ENCODE results near the gene SLC15A1. TPM values are rescaled to one million over a fixed set of nuclear protein-coding genes. Genes with fewer than 3 reads are reported as not detected.

The SLC15A1 gene
- total RNA-seq, 1 experiment from 2014 or later = 1.9 TPM

GRCh38 chr13:98668155-98668554 lies 84.3 kb downstream of the SLC15A1 start:
- Histone ChIP-seq H2BK12ac (ENCODE audit: insufficient read length, low read depth, low read length) (no peak overlapping the region), H4K20me1 (ENCODE audit: control insufficient read depth, insufficient read depth, insufficient read length) (no peaks in the 10 kb centered on the region), H3K23me2 (ENCODE audit: insufficient read length, low read depth, low read length, poor library complexity, severe bottlenecking) (no peaks in the 10 kb centered on the region), H3K27me3 (ENCODE audit: insufficient read depth, low read length) (no peaks in the 10 kb centered on the region), H3K4me2 (ENCODE audit: insufficient read depth, insufficient read length, low read length) (no peak overlapping the region), H3K79me1 (ENCODE audit: insufficient read depth, low read depth, low read length, poor library complexity, severe bottlenecking) (no peaks in the 10 kb centered on the region), H2AK5ac (ENCODE audit: insufficient read length, low read length) (no peak overlapping the region), H3K27ac (ENCODE audit: insufficient read length, low read depth, low read length) (no peak overlapping the region), H3K9ac (ENCODE audit: extremely low read depth, insufficient read length, low read length) (no peak overlapping the region), H3K4me1 (ENCODE audit: insufficient read depth, low read length) (no peaks in the 10 kb centered on the region), H2AFZ (ENCODE audit: low read length) (no peak overlapping the region), H3K9me3 (ENCODE audit: control insufficient read depth, low read depth, low read length) (no peaks in the 10 kb centered on the region), H3K14ac (ENCODE audit: insufficient read depth, low read length) (no peak overlapping the region), H3T11ph (ENCODE audit: low read length) (no peak overlapping the region), H2BK120ac (ENCODE audit: low read depth, low read length, poor library complexity, severe bottlenecking) (no peak overlapping the region), H3K79me2 (ENCODE audit: insufficient read depth, low read length) (no peaks in the 10 kb centered on the region), H4K8ac (replicated peaks; ENCODE audit: insufficient read length, low read depth, low read length) (no peak overlapping the region), H3K4ac (ENCODE audit: low read depth, low read length) (no peak overlapping the region), H2BK20ac (ENCODE audit: low read depth, low read length, poor library complexity, severe bottlenecking) (no peak overlapping the region), H2BK15ac (ENCODE audit: low read depth, low read length) (no peak overlapping the region), H3K56ac (ENCODE audit: insufficient read length, low read depth, low read length) (no peak overlapping the region), H3K18ac (ENCODE audit: insufficient read length, low read depth, low read length) (no peak overlapping the region), H2BK5ac (ENCODE audit: insufficient read length, low read length) (no peak overlapping the region), H4K91ac (ENCODE audit: insufficient read length, low read depth, low read length) (no peak overlapping the region), H4K5ac (ENCODE audit: insufficient read length, low read depth, low read length) (no peak overlapping the region), H3K23ac (ENCODE audit: insufficient read length, low read depth, low read length) (no peak overlapping the region)
- no CpG with 5 or more reads among the region's 4 CpGs for WGBS (ENCODE audit: extremely low coverage, insufficient read length, low lambda C conversion rate)
- TF ChIP-seq CTCF (conservative IDR thresholded peaks at IDR 0.05) = no peak
- Mint-ChIP-seq H3K4me1 (peaks cover 7 to 8% of the 10 kb centered on the region in 2 experiments), H3K36me3 (ENCODE audit: insufficient read depth in 1 of 3, low read depth in 3 of 3) (no peaks in the 10 kb centered on the region), H3K4me3 (no peak overlapping the region), H3K9me3 (no peaks in the 10 kb centered on the region), H3K27me3 (ENCODE audit: low read depth) (no peaks in the 10 kb centered on the region), H3K27ac (no peak overlapping the region)
- DNase-seq = no peak

Data from H9 (cell line).